Spleen (tissue), 7 donors: Measurements from ENCODE around the gene PRKCSH.

ENCODE experiments used
- POLR2A ChIP-seq, 3 donors: fragments of 450-650 bp; IDR thresholded peaks; one replicate each; pipeline ENCODE4 v1.5.1; 2017; ENCODE audit warnings: antibody characterized with exemption in 3 of 3, mild to moderate bottlenecking in 1 of 3
- TF ChIP-seq, protein P1 (sequence below), 11 experiments: fragments of 200-600 bp in 7 of 11; fragments of 450-650 bp in 4 of 11; sonication (generic) in 4 of 11; IDR thresholded peaks in 8 of 11; conservative IDR thresholded peaks in 3 of 11; 1 replicate in 7 of 11; 2 replicates in 4 of 11; pipeline versions ENCODE4 v1.4.0 to v1.8.0; 2016 to 2021; ENCODE audit warnings: antibody characterized with exemption in 11 of 11, inconsistent platforms in 4 of 11, mild to moderate bottlenecking in 1 of 11
- donor health status: DM: no; HTN: no; CAD: no; lungs with moderate emphysema.
- donor health status: DM: no; HTN: no; CAD: no.
- donor health status: DM: no; HTN: no; CAD: no.

DNA sequence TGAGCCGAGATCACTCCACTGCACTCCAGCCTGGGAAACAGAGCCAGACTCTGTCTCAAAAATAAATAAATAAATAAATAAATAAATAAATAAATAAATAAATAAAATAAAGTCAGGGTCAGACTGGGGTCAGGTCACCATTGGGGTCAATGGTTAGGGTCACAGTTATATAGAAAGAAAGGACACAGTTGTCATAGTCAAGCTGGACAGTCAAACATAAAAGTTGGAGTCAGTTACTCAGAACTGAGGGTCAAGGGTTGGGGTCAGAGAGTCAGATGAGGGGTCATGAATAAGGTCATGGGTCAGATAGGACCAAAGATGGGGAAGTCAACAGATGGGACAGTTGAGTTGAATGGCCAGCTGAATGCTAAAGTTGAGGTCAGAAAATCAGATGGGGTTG, 34.6 kb upstream of the PRKCSH start:
- no peak for TF ChIP-seq POLR2A (IDR thresholded peaks at IDR 0.05)
- TF ChIP-seq, protein P1, sequence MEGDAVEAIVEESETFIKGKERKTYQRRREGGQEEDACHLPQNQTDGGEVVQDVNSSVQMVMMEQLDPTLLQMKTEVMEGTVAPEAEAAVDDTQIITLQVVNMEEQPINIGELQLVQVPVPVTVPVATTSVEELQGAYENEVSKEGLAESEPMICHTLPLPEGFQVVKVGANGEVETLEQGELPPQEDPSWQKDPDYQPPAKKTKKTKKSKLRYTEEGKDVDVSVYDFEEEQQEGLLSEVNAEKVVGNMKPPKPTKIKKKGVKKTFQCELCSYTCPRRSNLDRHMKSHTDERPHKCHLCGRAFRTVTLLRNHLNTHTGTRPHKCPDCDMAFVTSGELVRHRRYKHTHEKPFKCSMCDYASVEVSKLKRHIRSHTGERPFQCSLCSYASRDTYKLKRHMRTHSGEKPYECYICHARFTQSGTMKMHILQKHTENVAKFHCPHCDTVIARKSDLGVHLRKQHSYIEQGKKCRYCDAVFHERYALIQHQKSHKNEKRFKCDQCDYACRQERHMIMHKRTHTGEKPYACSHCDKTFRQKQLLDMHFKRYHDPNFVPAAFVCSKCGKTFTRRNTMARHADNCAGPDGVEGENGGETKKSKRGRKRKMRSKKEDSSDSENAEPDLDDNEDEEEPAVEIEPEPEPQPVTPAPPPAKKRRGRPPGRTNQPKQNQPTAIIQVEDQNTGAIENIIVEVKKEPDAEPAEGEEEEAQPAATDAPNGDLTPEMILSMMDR (IDR thresholded peaks at IDR 0.05 in 8 of 11, conservative IDR thresholded peaks at IDR 0.05 in 3 of 11) = no peak
